SU-DHL-6 (cell line): ENCODE measurements around the gene ACSS2.

Experiments
- H2AFZ ChIP-seq: fragments of 200-600 bp; sonication (generic); 2 replicates; pipeline ENCODE4 v1.6.1; 2014; ENCODE audit warnings: low read depth, mild to moderate bottlenecking, moderate library complexity, mixed read lengths, antibody characterized with exemption, low read length; ENCODE audit not compliant: severe bottlenecking
- H3F3A ChIP-seq: fragments of 200-600 bp; shearing (Covaris generic); 2 replicates; pipeline ENCODE4 v1.6.0; 2016; ENCODE audit warnings: antibody characterized with exemption, mild to moderate bottlenecking; ENCODE audit not compliant: insufficient read depth
- H3K27ac ChIP-seq: fragments of 200-600 bp; sonication (generic); 2 replicates; pipeline ENCODE4 v1.5.1; 2016; ENCODE audit warnings: low read depth, mild to moderate bottlenecking, low read length, moderate library complexity, mixed read lengths
- H3K27me3 ChIP-seq: fragments of 200-600 bp; sonication (generic), shearing (Covaris generic); 2 replicates; pipeline ENCODE4 v1.6.0; 2014; ENCODE audit warnings: mild to moderate bottlenecking, low read length
- H3K36me3 ChIP-seq: fragments of 200-600 bp; sonication (generic); 2 replicates; pipeline ENCODE4 v1.6.1; 2014; ENCODE audit warnings: mild to moderate bottlenecking, low read length, mixed read lengths
- H3K4me2 ChIP-seq: fragments of 300-600, 200-600 bp; shearing (Covaris generic), sonication (generic); 2 replicates; pipeline ENCODE4 v1.6.0; 2014; ENCODE audit warnings: low read length, low read depth, mild to moderate bottlenecking; ENCODE audit not compliant: poor library complexity, severe bottlenecking
- H3K4me3 ChIP-seq: fragments of 200-600 bp; sonication (generic); 2 replicates; pipeline ENCODE4 v1.5.1; 2014; ENCODE audit warnings: antibody characterized with exemption, low read length, mild to moderate bottlenecking, mixed read lengths; ENCODE audit not compliant: insufficient read depth, poor library complexity, severe bottlenecking
- H3K79me2 ChIP-seq: fragments of 200-600 bp; sonication (generic); 2 replicates; pipeline ENCODE4 v1.6.1; 2014; ENCODE audit warnings: mild to moderate bottlenecking, low read length, moderate library complexity; ENCODE audit not compliant: insufficient read depth
- H3K9ac ChIP-seq: fragments of 200-600 bp; sonication (generic); 2 replicates; pipeline ENCODE4 v1.7.0; 2014; ENCODE audit warnings: mild to moderate bottlenecking, low read length
- H3K9me2 ChIP-seq: fragments of 200-600 bp; sonication (generic); replicated peaks from 2 replicates; pipeline ENCODE4 v1.6.1; 2014; ENCODE audit warnings: low read length; ENCODE audit not compliant: insufficient read depth
- H3K9me3 ChIP-seq: fragments of 200-600 bp; sonication (generic); 2 replicates; pipeline ENCODE4 v1.6.1; 2014; ENCODE audit warnings: low read length, mixed read lengths; ENCODE audit not compliant: insufficient read depth
- H4K20me1 ChIP-seq: fragments of 200-600 bp; sonication (generic); 2 replicates; pipeline ENCODE4 v1.6.1; 2014; ENCODE audit warnings: low read depth, mild to moderate bottlenecking, antibody characterized with exemption, low read length, moderate library complexity, mixed read lengths
- EZH2phosphoT487 ChIP-seq: fragments of 200-600 bp; sonication (generic), shearing (Covaris generic); conservative IDR thresholded peaks from 2 replicates; pipeline ENCODE4 v1.6.1; 2018; ENCODE audit warnings: mild to moderate bottlenecking, antibody characterized with exemption, low read length, moderate library complexity, mixed read lengths
- TF ChIP-seq, protein P1 (sequence below): fragments of 200-600 bp; sonication (generic); IDR thresholded peaks from one replicate; pipeline ENCODE4 v1.5.1; 2017; ENCODE audit warnings: antibody characterized with exemption, mild to moderate bottlenecking, low read length, moderate library complexity; ENCODE audit not compliant: insufficient read depth, poor library complexity, severe bottlenecking

The ACSS2 gene

DNA sequence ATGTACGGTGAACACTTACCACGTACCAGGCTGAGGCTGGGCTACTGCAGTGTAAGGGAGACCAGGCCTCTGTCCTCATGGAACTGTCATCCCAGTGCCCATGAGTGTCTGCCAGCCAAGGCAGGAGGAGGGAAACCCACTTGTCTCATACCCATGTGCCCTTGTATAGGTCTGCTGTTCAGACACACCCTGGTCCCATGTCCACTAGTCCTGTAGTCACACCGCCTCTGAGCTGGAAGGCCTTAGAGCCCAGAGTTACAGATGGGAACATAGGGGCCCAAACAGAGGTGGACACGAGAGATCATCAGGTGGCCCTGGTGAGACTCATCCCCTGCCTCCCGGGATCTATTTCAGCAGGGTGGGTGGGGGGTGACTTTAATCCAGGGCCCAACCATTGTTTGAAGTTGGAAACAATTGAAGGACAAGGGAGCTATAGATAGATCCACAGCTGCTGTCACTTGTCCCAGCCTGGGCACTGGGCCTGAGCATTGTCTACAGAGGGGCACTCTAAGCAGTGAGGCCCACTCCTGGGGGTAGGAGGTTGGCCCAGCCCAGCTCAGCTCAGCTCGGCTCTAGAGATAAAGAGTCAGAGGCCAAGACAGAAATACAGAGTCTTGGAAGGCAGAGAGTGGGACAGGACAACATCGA, 93.9 kb downstream of the ACSS2 start:
- TF ChIP-seq, protein P1, sequence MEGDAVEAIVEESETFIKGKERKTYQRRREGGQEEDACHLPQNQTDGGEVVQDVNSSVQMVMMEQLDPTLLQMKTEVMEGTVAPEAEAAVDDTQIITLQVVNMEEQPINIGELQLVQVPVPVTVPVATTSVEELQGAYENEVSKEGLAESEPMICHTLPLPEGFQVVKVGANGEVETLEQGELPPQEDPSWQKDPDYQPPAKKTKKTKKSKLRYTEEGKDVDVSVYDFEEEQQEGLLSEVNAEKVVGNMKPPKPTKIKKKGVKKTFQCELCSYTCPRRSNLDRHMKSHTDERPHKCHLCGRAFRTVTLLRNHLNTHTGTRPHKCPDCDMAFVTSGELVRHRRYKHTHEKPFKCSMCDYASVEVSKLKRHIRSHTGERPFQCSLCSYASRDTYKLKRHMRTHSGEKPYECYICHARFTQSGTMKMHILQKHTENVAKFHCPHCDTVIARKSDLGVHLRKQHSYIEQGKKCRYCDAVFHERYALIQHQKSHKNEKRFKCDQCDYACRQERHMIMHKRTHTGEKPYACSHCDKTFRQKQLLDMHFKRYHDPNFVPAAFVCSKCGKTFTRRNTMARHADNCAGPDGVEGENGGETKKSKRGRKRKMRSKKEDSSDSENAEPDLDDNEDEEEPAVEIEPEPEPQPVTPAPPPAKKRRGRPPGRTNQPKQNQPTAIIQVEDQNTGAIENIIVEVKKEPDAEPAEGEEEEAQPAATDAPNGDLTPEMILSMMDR: no peak

DNA sequence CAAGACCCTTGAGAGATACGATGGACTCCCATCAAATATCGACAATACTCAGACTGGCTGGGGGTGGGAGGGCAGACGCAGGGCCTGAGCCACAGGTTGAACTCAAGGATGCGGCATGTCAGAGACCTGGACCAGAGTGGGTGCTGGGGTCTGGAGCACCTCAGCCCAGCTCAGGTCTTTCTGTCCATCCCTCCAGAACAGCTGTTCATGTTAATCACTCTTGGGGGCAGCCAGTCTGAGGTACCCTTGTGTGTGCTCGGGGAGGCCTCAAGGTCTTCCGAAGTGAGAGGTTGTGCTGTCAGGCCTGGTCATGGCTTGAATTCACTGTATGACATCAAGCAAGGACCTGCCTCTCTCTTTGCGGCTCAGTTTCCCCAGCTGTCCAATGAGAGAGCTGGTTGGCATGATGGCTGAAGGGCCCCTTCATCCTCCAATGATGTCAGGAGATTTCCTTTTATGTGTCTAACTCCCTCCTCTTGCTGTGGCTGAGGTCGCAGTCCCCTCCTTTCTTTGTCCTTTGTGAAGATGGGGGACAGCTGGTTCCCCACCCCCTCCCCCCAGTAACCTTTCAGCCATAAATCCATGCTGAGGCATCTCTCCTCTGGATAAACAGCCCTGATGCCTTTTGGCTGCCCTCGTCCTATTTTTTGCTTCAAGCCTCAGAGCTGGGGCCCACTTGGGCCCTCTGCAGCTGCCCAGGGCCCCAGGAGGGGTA, 94.6 kb downstream of the ACSS2 start:
- Histone ChIP-seq H3K9me2 (no peaks in the 10 kb centered on the region), H3F3A (no peaks in the 10 kb centered on the region), H3K27ac (no peak overlapping the region), H3K27me3 (no peaks in the 10 kb centered on the region), H3K4me3 (no peak overlapping the region), H3K36me3 (no peaks in the 10 kb centered on the region), H2AFZ (no peak overlapping the region), H3K9ac (no peak overlapping the region), H3K79me2 (no peaks in the 10 kb centered on the region), H4K20me1 (no peaks in the 10 kb centered on the region), H3K9me3 (no peaks in the 10 kb centered on the region), H3K4me2 (no peak overlapping the region)
- TF ChIP-seq, protein P1: no peak
- no peak for TF ChIP-seq EZH2phosphoT487

More for the DNA sequence above, 93.9 kb downstream of the ACSS2 start:
- no peaks in the 10 kb centered on the region for H3K36me3 ChIP-seq
- no peaks in the 10 kb centered on the region for H4K20me1 ChIP-seq
- H3K79me2 ChIP-seq: no peaks in the 10 kb centered on the region
- H3K4me3 ChIP-seq: no peak overlapping the region
- H3K27me3 ChIP-seq: no peaks in the 10 kb centered on the region
- no peaks in the 10 kb centered on the region for H3K9me2 ChIP-seq
- H2AFZ ChIP-seq: no peak overlapping the region
- no peak overlapping the region for H3K4me2 ChIP-seq
- H3F3A ChIP-seq: no peaks in the 10 kb centered on the region
- H3K9me3 ChIP-seq: no peaks in the 10 kb centered on the region
- no peak overlapping the region for H3K9ac ChIP-seq
- H3K27ac ChIP-seq: no peak overlapping the region

GRCh38 chr20:34971561-34972235, 95.3 kb downstream of the ACSS2 start:
- Histone ChIP-seq H3F3A (no peaks in the 10 kb centered on the region), H2AFZ (no peak overlapping the region), H3K36me3 (no peaks in the 10 kb centered on the region), H3K9me2 (no peaks in the 10 kb centered on the region), H3K9ac (no peak overlapping the region), H3K9me3 (no peaks in the 10 kb centered on the region), H4K20me1 (no peaks in the 10 kb centered on the region), H3K4me2 (no peak overlapping the region), H3K27ac (no peak overlapping the region), H3K79me2 (no peaks in the 10 kb centered on the region), H3K4me3 (no peak overlapping the region), H3K27me3 (no peaks in the 10 kb centered on the region)
- TF ChIP-seq EZH2phosphoT487: no peak
- TF ChIP-seq, protein P1: no peak
